Measurements from ENCODE around the gene PTPRG. TPM values are rescaled to one million over a fixed set of nuclear protein-coding genes. Genes with fewer than 3 reads are reported as not detected.

The PTPRG gene
- total RNA-seq, 4 donors from 2014 or later: 11.0 to 18.5 (median 14.9) TPM

DNA sequence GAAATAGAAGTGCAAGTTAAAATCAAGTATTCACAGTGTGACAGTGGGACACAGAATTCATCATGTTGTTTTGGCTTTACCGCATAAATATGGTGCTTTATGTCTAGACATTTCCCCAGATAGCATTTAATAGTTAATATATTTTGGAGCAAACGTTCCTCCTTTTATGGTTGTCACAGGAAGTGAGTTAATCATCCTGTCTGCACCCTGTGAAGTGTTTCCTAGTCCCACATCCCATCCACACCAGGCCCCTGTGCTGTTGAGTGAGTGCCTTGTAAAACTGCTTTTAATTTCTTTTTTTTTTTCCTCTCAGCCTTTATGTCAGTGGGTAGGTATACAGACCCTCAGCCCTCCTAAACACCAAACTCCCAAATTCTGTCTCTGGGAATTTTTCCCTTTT is 418.3 kb downstream of the PTPRG start:
- DNase-seq (ENCODE audit: low spot score in 2 of 2): no peak
- H3K27me3 ChIP-seq: no peaks in the 10 kb centered on the region
- 48% methylated on average over 2 of the region's 2 CpGs for WGBS
- no peak overlapping the region for H3K4me3 ChIP-seq
- no peaks in the 10 kb centered on the region for H3K36me3 ChIP-seq
- TF ChIP-seq POLR2AphosphoS5 (IDR thresholded peaks at IDR 0.05) (no peak), POLR2A (IDR thresholded peaks at IDR 0.05) (no peak), EP300 (IDR thresholded peaks at IDR 0.05) (no peak)
- TF ChIP-seq, protein P1, sequence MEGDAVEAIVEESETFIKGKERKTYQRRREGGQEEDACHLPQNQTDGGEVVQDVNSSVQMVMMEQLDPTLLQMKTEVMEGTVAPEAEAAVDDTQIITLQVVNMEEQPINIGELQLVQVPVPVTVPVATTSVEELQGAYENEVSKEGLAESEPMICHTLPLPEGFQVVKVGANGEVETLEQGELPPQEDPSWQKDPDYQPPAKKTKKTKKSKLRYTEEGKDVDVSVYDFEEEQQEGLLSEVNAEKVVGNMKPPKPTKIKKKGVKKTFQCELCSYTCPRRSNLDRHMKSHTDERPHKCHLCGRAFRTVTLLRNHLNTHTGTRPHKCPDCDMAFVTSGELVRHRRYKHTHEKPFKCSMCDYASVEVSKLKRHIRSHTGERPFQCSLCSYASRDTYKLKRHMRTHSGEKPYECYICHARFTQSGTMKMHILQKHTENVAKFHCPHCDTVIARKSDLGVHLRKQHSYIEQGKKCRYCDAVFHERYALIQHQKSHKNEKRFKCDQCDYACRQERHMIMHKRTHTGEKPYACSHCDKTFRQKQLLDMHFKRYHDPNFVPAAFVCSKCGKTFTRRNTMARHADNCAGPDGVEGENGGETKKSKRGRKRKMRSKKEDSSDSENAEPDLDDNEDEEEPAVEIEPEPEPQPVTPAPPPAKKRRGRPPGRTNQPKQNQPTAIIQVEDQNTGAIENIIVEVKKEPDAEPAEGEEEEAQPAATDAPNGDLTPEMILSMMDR (IDR thresholded peaks at IDR 0.05): no peak
- peaks cover 7% of the 10 kb centered on the region for H3K4me1 ChIP-seq
- H3K27ac ChIP-seq: no peak overlapping the region
- H3K9me3 ChIP-seq: no peaks in the 10 kb centered on the region

GRCh38 chr3:61980041-61980440 is 418.7 kb downstream of the PTPRG start:
- H3K9me3 ChIP-seq: no peaks in the 10 kb centered on the region
- peaks cover 7% of the 10 kb centered on the region for H3K4me1 ChIP-seq
- no peak for TF ChIP-seq POLR2AphosphoS5 (IDR thresholded peaks at IDR 0.05)
- H3K27ac ChIP-seq: no peak overlapping the region
- H3K36me3 ChIP-seq: no peaks in the 10 kb centered on the region
- 79% methylated on average over 4 of the region's 4 CpGs for WGBS
- no peaks in the 10 kb centered on the region for H3K27me3 ChIP-seq
- no peak overlapping the region for H3K4me3 ChIP-seq
- DNase-seq (ENCODE audit: low spot score in 2 of 2): no peak

- Histone ChIP-seq H3K27ac (no peak overlapping the region), H3K4me3 (no peak overlapping the region), H3K27me3 (no peaks in the 10 kb centered on the region), H3K36me3 (no peaks in the 10 kb centered on the region), H3K4me1 (peaks cover 7% of the 10 kb centered on the region), H3K9me3 (no peaks in the 10 kb centered on the region)
- 86% methylated on average over 7 of the region's 7 CpGs for WGBS
- TF ChIP-seq EP300 (IDR thresholded peaks at IDR 0.05) (no peak), POLR2AphosphoS5 (IDR thresholded peaks at IDR 0.05) (no peak), POLR2A (IDR thresholded peaks at IDR 0.05) (no peak)
- TF ChIP-seq, protein P1 (IDR thresholded peaks at IDR 0.05): no peak
- no peak for DNase-seq (ENCODE audit: low spot score in 2 of 2)
Observed at GRCh38 chr3:61981060-61981459, 419.7 kb downstream of the PTPRG start.

DNA sequence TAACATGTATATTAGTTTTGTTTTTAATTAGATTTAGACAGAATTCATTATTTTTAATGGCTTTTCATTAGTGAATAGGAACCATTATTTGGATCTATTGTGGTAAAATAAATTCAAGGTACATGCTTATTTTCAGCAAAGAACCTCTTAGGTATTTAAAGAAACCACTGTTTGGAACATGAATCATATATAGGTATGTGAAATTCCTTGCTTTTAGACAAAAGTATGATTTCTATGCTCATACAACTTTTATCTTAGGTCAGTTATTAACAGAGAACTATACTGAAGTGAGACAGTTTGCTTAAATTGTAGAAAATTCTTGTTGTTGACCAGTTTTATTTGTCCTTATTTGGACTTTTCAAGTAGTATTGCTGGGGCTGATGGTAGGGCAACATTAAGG is 422.1 kb downstream of the PTPRG start:
- Histone ChIP-seq H3K4me3 (no peak overlapping the region), H3K36me3 (no peaks in the 10 kb centered on the region), H3K4me1 (peaks cover 7% of the 10 kb centered on the region), H3K27me3 (no peaks in the 10 kb centered on the region), H3K27ac (no peak overlapping the region), H3K9me3 (no peaks in the 10 kb centered on the region)
- no peak for DNase-seq (ENCODE audit: low spot score in 2 of 2)
- no peak for TF ChIP-seq POLR2A (IDR thresholded peaks at IDR 0.05)
- no peak for TF ChIP-seq POLR2AphosphoS5 (IDR thresholded peaks at IDR 0.05)
- no peak for TF ChIP-seq EP300 (IDR thresholded peaks at IDR 0.05)
- TF ChIP-seq, protein P1 (IDR thresholded peaks at IDR 0.05): no peak

DNA sequence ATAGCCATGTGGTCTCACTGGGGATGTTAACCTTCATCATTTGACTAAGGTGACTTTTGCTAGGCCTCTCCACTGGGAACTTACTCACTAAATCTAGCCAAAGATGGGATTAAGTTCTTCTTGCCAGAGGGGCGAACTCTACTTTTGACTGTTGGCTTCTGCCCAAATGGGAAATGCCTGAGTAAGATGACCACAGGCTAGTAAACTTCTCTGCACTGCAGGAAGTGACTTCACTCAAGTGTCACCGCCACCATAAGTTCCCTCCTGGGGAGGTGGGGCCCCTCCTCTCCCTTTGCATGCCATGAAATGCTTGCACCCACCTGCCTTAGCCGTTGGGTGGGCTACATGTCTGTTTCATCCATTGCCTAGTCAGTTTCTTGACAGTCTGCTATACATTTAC is 423.6 kb downstream of the PTPRG start:
- WGBS: 77% methylated on average over 3 of the region's 3 CpGs
- no peak for DNase-seq (ENCODE audit: low spot score in 2 of 2)
- H3K27ac ChIP-seq: no peak overlapping the region

More for the DNA sequence above, 423.6 kb downstream of the PTPRG start:
- TF ChIP-seq, protein P1 (IDR thresholded peaks at IDR 0.05): no peak
- no peak for TF ChIP-seq POLR2A (IDR thresholded peaks at IDR 0.05)
- no peak for TF ChIP-seq EP300 (IDR thresholded peaks at IDR 0.05)
- TF ChIP-seq POLR2AphosphoS5 (IDR thresholded peaks at IDR 0.05): no peak
- Histone ChIP-seq H3K4me1 (peaks cover 1% of the 10 kb centered on the region), H3K36me3 (no peaks in the 10 kb centered on the region), H3K27me3 (no peaks in the 10 kb centered on the region), H3K4me3 (no peak overlapping the region), H3K9me3 (no peaks in the 10 kb centered on the region)

All from suprapubic skin (tissue), 4 donors.